DOHH2 (cell line): ENCODE measurements around the gene SP7.

Source experiments
- H3F3A ChIP-seq: fragments of 200-600 bp; sonication (generic), shearing (Covaris generic); 2 replicates; pipeline ENCODE4 v1.6.0; 2016; ENCODE audit warnings: antibody characterized with exemption, mild to moderate bottlenecking; ENCODE audit not compliant: control insufficient read depth, insufficient read depth
- H3K27ac ChIP-seq: fragments of 200-600 bp; sonication (generic); 2 replicates; pipeline ENCODE4 v1.5.1; 2014; ENCODE audit warnings: low read depth, mild to moderate bottlenecking, low read length, moderate library complexity
- H3K27me3 ChIP-seq: fragments of 200-600 bp; sonication (generic); 2 replicates; pipeline ENCODE4 v1.6.1; 2014; ENCODE audit warnings: mild to moderate bottlenecking, low read length, mixed read lengths; ENCODE audit not compliant: control insufficient read depth
- H3K36me3 ChIP-seq: fragments of 200-600 bp; sonication (generic); 2 replicates; pipeline ENCODE4 v1.6.1; 2014; ENCODE audit warnings: mild to moderate bottlenecking, low read length, moderate library complexity, mixed read lengths; ENCODE audit not compliant: control insufficient read depth
- H3K4me1 ChIP-seq: fragments of 200-600 bp; sonication (generic); 2 replicates; pipeline ENCODE4 v1.6.1; 2014; ENCODE audit warnings: mild to moderate bottlenecking, low read length, mixed read lengths; ENCODE audit not compliant: control insufficient read depth
- H3K4me2 ChIP-seq: fragments of 200-600 bp; sonication (generic); 2 replicates; pipeline ENCODE4 v1.6.0; 2014; ENCODE audit warnings: mild to moderate bottlenecking, low read length, moderate library complexity
- H3K4me3 ChIP-seq: fragments of 200-600 bp; sonication (generic); 2 replicates; pipeline ENCODE4 v1.5.1; 2014; ENCODE audit warnings: mild to moderate bottlenecking, low read length, mixed read lengths
- H3K79me2 ChIP-seq: fragments of 200-600 bp; sonication (generic); 2 replicates; pipeline ENCODE4 v1.6.1; 2014; ENCODE audit warnings: mild to moderate bottlenecking, low read length, mixed read lengths; ENCODE audit not compliant: control insufficient read depth
- H3K9me2 ChIP-seq: fragments of 200-600 bp; sonication (generic); replicated peaks from 2 replicates; pipeline ENCODE4 v1.6.1; 2014; ENCODE audit warnings: mild to moderate bottlenecking, low read length, mixed read lengths; ENCODE audit not compliant: control insufficient read depth
- H3K9me3 ChIP-seq: fragments of 200-600 bp; sonication (generic); 2 replicates; pipeline ENCODE4 v1.6.1; 2014; ENCODE audit warnings: antibody characterized with exemption, low read length, mixed read lengths; ENCODE audit not compliant: control insufficient read depth, insufficient read depth
- H4K20me1 ChIP-seq: fragments of 200-600 bp; sonication (generic); 2 replicates; pipeline ENCODE4 v1.6.0; 2014; ENCODE audit warnings: low read depth, mild to moderate bottlenecking, antibody characterized with exemption, low read length, moderate library complexity; ENCODE audit not compliant: control insufficient read depth, insufficient read depth
- CTCF ChIP-seq: fragments of 200-600 bp; sonication (generic); IDR thresholded peaks from one replicate; pipeline ENCODE4 v1.5.1; 2014; ENCODE audit warnings: antibody characterized with exemption, mild to moderate bottlenecking, low read depth, low read length; ENCODE audit not compliant: poor library complexity, severe bottlenecking
- EZH2phosphoT487 ChIP-seq: fragments of 200-600 bp; sonication (generic); IDR thresholded peaks from 2 replicates; pipeline ENCODE4 v1.6.1; 2017; ENCODE audit warnings: borderline replicate concordance, mild to moderate bottlenecking, antibody characterized with exemption, low read length, moderate library complexity, mixed read lengths

SP7 gene

GRCh38 chr12:53326460-53327185 is 9.5 kb downstream of the SP7 start:
- Histone ChIP-seq H3K4me1 (peaks cover 30% of the 10 kb centered on the region), H3K36me3 (no peaks in the 10 kb centered on the region), H4K20me1 (no peaks in the 10 kb centered on the region), H3K79me2 (no peaks in the 10 kb centered on the region), H3K27me3 (peaks cover 7% of the 10 kb centered on the region; the same call in 1 of the 2 replicates), H3K9me2 (no peaks in the 10 kb centered on the region), H3F3A (peaks cover 14% of the 10 kb centered on the region), H3K9me3 (no peaks in the 10 kb centered on the region), H3K27ac (no peak overlapping the region), H3K4me2 (peak overlapping the region; percentile 95), H3K4me3 (no peak overlapping the region; the same call in 1 of the 2 replicates)
- no peak for TF ChIP-seq CTCF
- TF ChIP-seq EZH2phosphoT487: no peak

GRCh38 chr12:53325511-53326061 is 10.6 kb downstream of the SP7 start:
- Histone ChIP-seq H3K36me3 (peaks cover under 1% of the 10 kb centered on the region; the same call in 1 of the 2 replicates), H3F3A (peaks cover 14% of the 10 kb centered on the region), H3K9me3 (no peaks in the 10 kb centered on the region), H3K27me3 (peaks cover 4% of the 10 kb centered on the region; the same call in 1 of the 2 replicates), H3K4me3 (peak overlapping the region; percentile 87), H3K9me2 (no peaks in the 10 kb centered on the region), H4K20me1 (no peaks in the 10 kb centered on the region), H3K79me2 (peaks cover 5% of the 10 kb centered on the region), H3K4me1 (peaks cover 34% of the 10 kb centered on the region), H3K27ac (peak overlapping the region; percentile 86), H3K4me2 (peak overlapping the region; percentile 95)
- TF ChIP-seq CTCF (no peak), EZH2phosphoT487 (no peak)

GRCh38 chr12:53324779-53325510 is 11.2 kb downstream of the SP7 start:
- Histone ChIP-seq H3K27ac (peak overlapping the region; percentile 86), H3K4me1 (peaks cover 40% of the 10 kb centered on the region), H3F3A (peaks cover 14% of the 10 kb centered on the region), H3K36me3 (peaks cover 7% of the 10 kb centered on the region), H3K79me2 (peaks cover 12% of the 10 kb centered on the region), H3K27me3 (0 out of 2 replicates have a peak, but pooled peaks cover 3% of the 10 kb centered on the region), H3K9me3 (no peaks in the 10 kb centered on the region), H3K4me3 (peak overlapping the region; percentile 87), H3K4me2 (peak overlapping the region; percentile 95), H3K9me2 (no peaks in the 10 kb centered on the region), H4K20me1 (no peaks in the 10 kb centered on the region)
- no peak for TF ChIP-seq EZH2phosphoT487
- peak; percentile 85 for TF ChIP-seq CTCF
